GM18498 (cell line): Measurements from ENCODE around the gene TRMT10C.

Source experiments
- ATAC-seq: cut with Tn5 transposase; IDR thresholded peaks from one replicate; pipeline ENCODE4 v1.9.1; 2021; ENCODE audit warnings: mild to moderate bottlenecking, moderate library complexity; ENCODE audit not compliant: unreplicated experiment

Gene TRMT10C

GRCh38 chr3:101615525-101615924, 53.9 kb downstream of the TRMT10C start:
- no peak for ATAC-seq
